GM21515 (cell line): Measurements from ENCODE around the gene ECI2.
A peak's percentile ranks its signal among the peaks of the same experiment; 100 is the strongest.

Experiments
- ATAC-seq: cut with Tn5 transposase; IDR thresholded peaks from one replicate; pipeline ENCODE4 v1.9.1; 2021; ENCODE audit not compliant: unreplicated experiment

Gene ECI2, protein sequence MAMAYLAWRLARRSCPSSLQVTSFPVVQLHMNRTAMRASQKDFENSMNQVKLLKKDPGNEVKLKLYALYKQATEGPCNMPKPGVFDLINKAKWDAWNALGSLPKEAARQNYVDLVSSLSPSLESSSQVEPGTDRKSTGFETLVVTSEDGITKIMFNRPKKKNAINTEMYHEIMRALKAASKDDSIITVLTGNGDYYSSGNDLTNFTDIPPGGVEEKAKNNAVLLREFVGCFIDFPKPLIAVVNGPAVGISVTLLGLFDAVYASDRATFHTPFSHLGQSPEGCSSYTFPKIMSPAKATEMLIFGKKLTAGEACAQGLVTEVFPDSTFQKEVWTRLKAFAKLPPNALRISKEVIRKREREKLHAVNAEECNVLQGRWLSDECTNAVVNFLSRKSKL

DNA sequence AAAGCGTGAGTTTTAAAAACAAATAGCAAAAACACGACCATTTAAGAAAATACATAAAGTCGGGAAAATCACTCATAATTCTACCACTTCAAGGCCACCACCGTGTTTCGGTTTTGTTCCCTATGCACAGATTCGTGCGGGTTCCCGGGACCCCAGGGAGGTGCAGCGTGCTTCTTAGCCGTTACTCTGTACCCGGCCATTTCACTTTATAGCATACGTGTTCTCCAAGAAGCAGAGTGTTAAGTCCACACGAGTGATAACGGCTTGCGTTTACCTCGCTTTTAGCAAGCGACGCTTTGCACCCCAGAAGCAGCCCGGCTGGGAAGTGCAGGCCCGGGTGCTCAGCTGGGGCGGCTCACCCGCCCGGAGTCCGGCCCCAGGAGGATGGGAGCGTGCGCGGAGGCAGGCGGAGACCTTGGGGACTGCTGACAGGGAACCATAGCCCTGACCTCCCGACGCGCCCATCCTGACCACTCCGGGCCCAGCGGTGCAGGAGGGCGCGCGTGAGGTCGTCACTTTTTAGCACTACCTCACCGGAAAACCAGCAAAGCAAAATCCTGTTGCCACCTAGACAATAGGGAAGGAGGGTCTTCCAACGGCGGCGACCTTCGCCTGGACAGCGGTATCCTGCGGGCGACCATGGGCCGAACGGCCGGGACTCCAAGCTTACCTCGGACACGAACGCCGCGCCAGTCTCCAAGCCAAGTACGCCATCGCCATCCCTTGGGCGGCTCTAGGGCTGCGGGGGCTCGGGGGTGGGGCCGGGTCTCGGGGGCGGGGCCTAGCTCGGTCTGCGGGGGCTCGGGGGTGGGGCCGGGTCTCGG is at the start of gene ECI2:
Gene ECI2 (minus strand): TSS at position 735 of the 824 bp plus-strand sequence. CDS start 15 bp downstream, at position 720.
- peak; percentile 48 for ATAC-seq

DNA sequence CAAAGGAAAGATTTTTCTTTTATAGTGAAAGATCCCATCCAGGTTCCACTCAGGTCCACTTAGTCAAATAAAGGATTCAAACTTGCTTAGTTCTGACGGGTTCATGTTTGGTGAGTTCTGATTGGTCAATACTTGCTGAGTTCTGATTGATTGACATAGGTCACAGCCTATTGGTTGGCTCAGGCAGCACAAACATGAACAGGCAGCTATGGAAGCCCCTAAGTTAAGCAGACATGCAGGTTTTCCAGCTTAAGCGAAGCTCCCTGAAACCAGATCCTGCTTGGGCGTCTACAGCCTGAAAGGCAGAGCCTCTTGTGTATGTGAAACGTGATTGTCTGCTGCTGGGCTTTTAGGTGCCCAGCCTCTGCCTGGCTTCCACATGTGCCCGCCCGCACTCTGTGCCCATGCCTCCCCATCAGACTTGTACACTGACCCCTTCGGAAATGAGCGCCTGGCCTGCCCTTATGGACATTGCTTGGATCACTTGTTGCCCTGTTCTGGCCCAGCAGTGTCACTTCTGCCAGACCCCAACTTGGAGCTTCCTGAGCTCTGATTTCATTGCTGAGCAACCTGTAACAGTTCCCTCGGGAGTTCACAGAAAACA is 45.4 kb upstream of the ECI2 start:
- ATAC-seq, result no peak

DNA sequence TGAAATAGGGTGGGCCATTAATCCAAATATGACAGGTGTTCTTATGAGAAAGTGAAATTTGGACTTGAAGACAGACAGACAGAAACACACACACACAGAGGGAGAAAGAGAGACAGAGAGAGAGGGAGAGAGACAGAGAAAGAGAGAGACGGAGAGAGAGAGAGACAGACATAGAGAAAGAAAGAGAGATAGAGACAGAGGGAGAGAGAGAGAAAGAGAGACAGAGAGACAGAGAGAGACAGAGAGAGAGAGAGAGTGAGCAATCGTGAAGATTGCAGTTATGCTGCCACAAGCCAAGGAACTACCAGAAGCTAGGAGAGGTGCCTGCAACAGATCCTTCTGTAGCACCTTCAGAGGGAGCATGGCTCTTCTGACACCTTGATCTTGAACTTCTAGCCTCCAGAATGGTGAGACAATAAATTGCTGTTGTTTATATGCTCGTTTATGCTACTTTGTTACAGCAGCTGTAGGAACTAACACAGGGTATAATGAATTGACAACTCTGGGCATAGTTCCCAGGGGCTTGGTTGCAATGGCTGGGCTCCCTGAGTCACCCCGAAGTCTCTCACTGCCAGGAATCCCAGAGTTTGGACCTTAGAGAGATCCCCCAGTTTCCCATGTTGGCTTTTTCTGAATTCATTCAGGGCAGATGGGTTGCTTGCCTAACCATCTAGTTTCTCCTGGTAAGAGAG is 44.7 kb upstream of the ECI2 start:
- ATAC-seq, result no peak

- no peak for ATAC-seq
These were observed 43.5 kb upstream of the ECI2 start for GRCh38 chr6:4178737-4179333.

DNA sequence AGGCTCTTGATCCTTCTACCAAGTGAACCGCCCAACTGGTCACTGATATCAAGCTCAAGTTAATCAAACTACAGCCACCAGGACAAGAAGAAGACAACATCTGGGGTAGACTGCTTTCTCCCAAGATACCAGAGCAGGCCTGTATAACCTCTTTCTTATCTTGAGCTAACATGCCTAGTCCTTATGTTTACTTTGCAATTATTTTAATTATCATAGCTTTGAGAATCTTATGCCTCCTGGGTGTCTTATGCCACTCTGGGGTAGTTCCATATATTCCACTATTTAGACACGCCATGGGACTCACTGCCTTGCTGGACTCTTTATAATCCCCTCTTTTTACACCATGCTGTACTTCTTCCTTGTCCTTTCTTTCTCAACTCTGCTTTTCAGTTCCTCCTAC is 41.5 kb upstream of the ECI2 start:
- ATAC-seq, result no peak

DNA sequence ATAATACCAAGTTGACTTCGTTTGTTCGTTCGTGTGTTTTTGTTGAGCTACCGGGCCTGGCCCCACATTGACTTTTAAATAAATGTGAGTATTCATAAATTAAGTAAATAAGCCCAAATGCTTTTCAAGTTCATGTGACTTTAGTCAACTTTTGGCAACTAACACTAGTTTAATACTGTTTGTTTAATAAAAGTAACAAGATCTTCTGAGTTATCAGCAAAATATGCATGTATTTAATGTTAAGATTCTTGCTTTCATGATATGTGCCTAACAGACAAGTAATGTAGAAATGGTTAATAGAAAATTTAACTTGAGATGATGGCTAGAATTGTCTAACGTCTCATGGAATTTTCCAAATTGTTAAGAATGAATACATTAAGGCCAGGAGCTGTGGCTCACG is 38.7 kb upstream of the ECI2 start:
- ATAC-seq, result no peak

DNA sequence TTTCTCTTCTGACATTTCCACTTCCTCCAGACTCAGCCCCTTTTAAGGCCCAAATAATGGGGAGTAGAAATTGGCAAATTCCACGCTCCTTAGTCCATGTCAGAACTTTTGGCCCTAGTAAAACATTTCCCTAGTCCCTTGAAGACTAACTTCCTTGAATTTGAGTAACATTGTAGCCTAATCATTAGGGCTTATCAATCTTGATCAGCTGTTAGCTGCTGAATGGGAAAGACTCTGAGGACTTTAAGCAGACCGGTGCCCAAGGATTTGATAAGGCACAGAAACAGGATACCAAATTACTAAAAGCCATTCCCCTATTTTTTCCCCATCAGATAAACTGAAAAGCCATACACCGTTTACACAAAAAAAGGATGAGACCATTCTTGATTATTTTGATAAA is 37.0 kb upstream of the ECI2 start:
- no peak for ATAC-seq

DNA sequence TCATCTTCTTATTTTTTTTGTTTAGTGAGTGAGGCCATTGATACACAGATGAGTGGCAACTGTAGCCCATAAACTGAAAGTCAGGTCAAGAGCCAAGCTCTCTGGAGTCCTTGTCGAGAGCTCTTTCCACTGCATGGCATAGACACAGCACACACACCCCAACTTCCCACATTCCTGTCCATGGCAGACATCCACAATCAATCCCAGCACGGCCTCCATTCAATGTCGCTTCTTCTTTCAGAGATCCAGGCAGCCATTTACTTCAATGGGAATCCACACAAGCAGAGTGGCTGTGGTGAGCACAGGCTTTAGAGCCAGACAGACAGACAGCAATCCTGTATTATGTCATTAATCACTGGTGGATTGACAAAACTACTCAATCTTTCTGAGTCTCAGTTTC is 34.9 kb upstream of the ECI2 start:
- no peak for ATAC-seq

- no peak for ATAC-seq
These were observed 33.8 kb upstream of the ECI2 start for GRCh38 chr6:4169028-4169789.

GRCh38 chr6:4167833-4168232 is 32.5 kb upstream of the ECI2 start:
- no peak for ATAC-seq

DNA sequence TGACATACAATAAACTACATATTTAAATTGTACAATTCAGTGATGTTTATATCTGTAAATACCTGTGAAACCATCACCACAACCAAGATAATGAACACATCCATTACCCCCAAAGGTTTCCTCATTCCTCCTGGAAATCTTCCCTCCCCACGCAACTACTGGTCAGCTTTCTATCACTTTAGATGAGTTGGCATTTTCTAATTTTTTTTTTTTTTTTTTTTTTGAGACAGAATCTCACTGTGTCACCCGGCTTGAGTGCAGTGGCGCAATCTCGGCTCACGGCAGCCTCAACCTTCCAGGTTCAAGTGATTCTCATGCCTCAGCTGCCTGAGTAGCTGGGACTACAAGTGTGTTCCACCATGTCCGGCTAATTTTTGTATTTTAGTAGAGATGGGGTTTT is 31.7 kb upstream of the ECI2 start:
- ATAC-seq, result no peak

- ATAC-seq, result no peak
These were observed 29.1 kb upstream of the ECI2 start for GRCh38 chr6:4164456-4164855.

DNA sequence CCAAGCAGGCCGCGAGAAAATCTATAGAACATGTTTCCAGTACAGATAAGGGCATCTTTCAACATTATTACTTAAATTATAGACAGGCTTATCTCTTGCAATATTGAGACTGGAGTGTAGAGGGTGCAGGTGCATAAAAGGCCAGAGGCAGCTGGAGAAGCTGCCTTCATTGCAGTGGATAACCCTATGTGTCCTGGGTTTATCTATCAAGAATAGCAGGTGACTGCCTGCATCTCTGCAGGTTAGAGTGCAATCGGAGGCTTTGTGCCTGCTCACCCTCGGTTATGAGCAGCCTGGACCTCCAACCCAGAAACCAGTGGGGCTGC is 28.7 kb upstream of the ECI2 start:
- ATAC-seq, result no peak

DNA sequence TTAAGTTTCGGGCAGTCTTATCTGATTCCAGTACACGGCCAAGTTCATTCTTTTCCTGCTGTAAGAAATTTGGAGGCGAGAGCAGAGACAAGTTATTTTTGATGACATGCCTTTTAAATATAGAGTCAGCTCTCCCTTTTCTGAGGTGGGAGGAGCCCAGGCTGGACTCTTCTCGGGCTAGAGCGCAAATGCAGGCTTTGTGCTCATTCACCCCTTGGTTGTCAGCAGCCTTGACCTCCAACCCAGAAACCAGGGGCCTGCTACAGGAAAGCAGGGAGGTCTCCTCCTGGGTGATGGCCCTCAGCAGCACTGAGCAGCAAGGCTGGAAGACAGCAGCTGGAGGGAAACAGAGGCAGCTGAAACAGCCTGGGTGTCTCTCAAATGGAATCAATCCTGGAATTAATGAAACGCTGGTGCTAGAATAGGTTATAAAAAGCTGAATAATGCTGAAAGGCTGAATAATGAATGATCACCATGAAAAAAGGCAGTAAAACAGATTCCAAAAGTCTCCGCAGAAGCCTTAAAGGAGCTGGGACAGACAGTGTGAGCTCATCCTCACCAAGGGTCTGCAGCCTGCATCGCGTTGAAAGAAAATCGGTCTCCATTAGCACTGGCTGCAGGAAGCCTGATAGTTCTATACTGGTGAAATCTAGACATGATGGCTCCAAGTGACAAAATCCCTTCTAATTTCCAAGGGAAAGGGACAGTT is 28.2 kb upstream of the ECI2 start:
- ATAC-seq, result no peak

GRCh38 chr6:4162370-4162769 is 27.0 kb upstream of the ECI2 start:
- no peak for ATAC-seq

DNA sequence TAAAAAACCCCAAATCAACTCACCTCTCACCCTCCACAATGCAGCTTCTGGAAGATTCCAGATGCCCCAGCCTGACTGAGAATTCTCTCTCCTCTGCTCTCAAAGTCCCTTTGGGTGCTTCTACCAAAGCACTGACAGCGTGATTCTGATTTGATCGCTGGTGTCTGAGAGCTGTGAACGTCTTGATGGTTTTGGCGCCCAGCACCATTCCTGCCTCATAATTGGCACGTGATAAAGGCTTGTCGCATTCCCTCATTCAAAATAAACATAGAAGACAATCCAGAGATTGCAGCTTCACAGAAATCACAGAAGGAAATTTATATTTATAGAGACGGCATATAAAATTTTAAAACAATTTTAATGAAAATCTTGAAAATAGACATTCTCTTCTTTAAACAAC is 24.1 kb upstream of the ECI2 start:
- ATAC-seq, result no peak

DNA sequence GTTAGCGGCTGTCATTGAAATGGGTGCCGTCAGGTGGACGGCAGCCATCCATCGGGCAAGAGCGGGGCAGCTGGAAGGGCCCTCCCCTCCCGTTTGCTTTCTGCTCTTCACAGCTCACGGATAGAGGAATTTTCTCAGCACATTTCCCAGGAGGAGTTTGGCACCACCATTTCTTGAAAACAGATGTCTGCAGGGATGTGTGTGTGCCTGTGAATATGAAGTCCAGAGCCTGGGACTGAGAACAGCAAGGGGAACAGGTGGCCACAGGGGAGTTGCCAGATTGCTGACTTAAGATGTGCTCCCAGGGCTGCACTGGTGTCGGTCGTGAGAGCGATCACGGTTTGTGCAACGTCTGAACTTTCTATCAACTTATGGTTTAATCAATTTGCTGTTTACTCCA is 22.1 kb upstream of the ECI2 start:
- no peak for ATAC-seq

- ATAC-seq, result peak; percentile 69
These were observed 20.6 kb upstream of the ECI2 start for GRCh38 chr6:4155848-4156466.

- peak; percentile 66 for ATAC-seq
These were observed 18.2 kb upstream of the ECI2 start for GRCh38 chr6:4153514-4153985.
